Activated CD8-positive, alpha-beta memory T cell treated with anti-CD3 and anti-CD28 coated beads for 24 hours (primary cell): Measurements from ENCODE around the gene DVL1.

Source experiments
- DNase-seq: peaks from one replicate; pipeline ENCODE4 v3.0.0-alpha.2; 2020

The DVL1 gene

GRCh38 chr1:1308756-1309250 is 40.4 kb downstream of the DVL1 start:
- DNase-seq: no peak

- DNase-seq: peak; percentile 96
Measured at GRCh38 chr1:1307923-1308755, 41.1 kb downstream of the DVL1 start, which contains the start of the genes ACAP3 and PUSL1. Gene ACAP3 (minus strand): TSS chr1:1307930. CDS start chr1:1307815, 115 bp downstream. Gene PUSL1 (plus strand): TSS chr1:1308597. CDS start chr1:1308644, 47 bp downstream.

- no peak for DNase-seq
Measured at GRCh38 chr1:1307261-1307922, 41.8 kb downstream of the DVL1 start.

GRCh38 chr1:1306661-1307260 is 42.5 kb downstream of the DVL1 start:
- DNase-seq: peak; percentile 68

GRCh38 chr1:1306070-1306660 is 43.1 kb downstream of the DVL1 start:
- DNase-seq: no peak

GRCh38 chr1:1305300-1306069 is 43.7 kb downstream of the DVL1 start:
- peak; percentile 88 for DNase-seq

GRCh38 chr1:1304331-1305299 is 44.6 kb downstream of the DVL1 start:
- no peak for DNase-seq

GRCh38 chr1:1303736-1304135 is 45.5 kb downstream of the DVL1 start:
- no peak for DNase-seq

- no peak for DNase-seq
Measured at GRCh38 chr1:1302951-1303509, 46.2 kb downstream of the DVL1 start.

- DNase-seq: no peak
Measured at GRCh38 chr1:1302006-1302430, 47.2 kb downstream of the DVL1 start.

GRCh38 chr1:1300352-1300739 is 48.9 kb downstream of the DVL1 start:
- no peak for DNase-seq

GRCh38 chr1:1299686-1300351 is 49.4 kb downstream of the DVL1 start:
- no peak for DNase-seq

- no peak for DNase-seq
Measured at GRCh38 chr1:1298861-1299685, 50.1 kb downstream of the DVL1 start.

GRCh38 chr1:1297802-1298424 is 51.3 kb downstream of the DVL1 start:
- DNase-seq: no peak

GRCh38 chr1:1296070-1297061 is 52.9 kb downstream of the DVL1 start:
- no peak for DNase-seq

- no peak for DNase-seq
Measured at GRCh38 chr1:1295154-1295923, 53.9 kb downstream of the DVL1 start.
